ENCODE results near the gene RAPGEF4. TPM values are rescaled to one million over a fixed set of nuclear protein-coding genes. Genes with fewer than 3 reads are reported as not detected.

RAPGEF4 gene
- total RNA-seq, 1 experiment from 2014 or later = 0.59 TPM

DNA sequence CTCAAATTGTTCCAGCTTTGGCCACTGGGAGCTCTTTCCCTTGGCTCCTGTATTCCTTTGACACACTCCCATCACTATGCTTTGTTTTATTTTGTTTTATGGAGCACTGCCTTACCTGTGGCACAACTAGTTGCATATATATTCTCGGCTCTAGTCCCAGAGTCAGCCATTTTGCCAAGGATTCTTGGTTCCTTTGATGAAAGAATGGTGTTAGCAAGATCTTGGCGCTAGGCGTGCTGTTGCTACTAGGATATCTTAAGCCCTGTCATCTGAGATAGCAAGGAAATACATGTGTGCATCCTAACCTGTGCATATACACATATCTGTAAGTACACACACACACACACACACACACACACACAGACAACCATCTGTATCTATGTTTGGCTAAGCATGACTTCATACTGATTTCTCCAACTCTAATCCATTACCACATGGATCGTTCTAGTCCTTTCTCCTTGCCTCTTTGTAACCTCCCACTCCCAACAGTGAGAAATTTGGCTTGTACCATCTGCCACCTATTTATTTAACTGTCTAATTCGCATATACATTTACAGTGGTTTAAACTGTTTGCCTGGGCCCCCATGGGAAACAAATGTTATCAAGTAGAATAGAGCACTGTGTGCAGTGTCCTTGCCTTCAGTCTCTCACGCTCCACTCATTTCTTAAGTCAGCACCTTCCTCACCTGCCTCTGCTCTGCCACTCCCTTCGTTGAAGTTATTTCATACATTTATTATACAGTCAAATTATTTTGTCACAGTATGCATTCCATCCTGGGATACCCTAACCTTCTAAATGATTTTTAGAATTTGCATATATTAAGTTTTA is 202.5 kb downstream of the RAPGEF4 start:
- Histone ChIP-seq H3K9me2 (ENCODE audit: insufficient read depth) (no peaks in the 10 kb centered on the region), H3K79me2 (ENCODE audit: insufficient read depth, low read length) (no peaks in the 10 kb centered on the region), H3K9ac (ENCODE audit: low read length) (no peak overlapping the region), H2AFZ (ENCODE audit: low read depth, low read length, poor library complexity, severe bottlenecking) (no peak overlapping the region), H3K4me1 (ENCODE audit: control insufficient read depth in 1 of 2, insufficient read depth in 2 of 2, low read length in 2 of 2) (no peaks in the 10 kb centered on the region), H3K4me3 (replicated peaks in 1 of 2; ENCODE audit: low read depth in 1 of 2, low read length in 2 of 2) (no peak overlapping the region), H3K36me3 (ENCODE audit: control insufficient read depth in 1 of 2, insufficient read depth in 2 of 2, low read length in 2 of 2) (no peaks in the 10 kb centered on the region), H3K4me2 (ENCODE audit: low read length) (no peak overlapping the region), H3K27ac (ENCODE audit: low read depth, low read length) (no peak overlapping the region), H4K20me1 (ENCODE audit: insufficient read depth) (no peaks in the 10 kb centered on the region), H3K27me3 (ENCODE audit: insufficient read depth, low read length) (no peaks in the 10 kb centered on the region), H3K9me3 (ENCODE audit: control insufficient read depth in 1 of 2, insufficient read depth in 1 of 2, low read depth in 1 of 2, low read length in 2 of 2) (no peaks in the 10 kb centered on the region)
- RAD21 ChIA-PET (ENCODE audit: low non-redundant PET in 1 of 2, low total read pairs in 2 of 2, uncharacterized antibody in 2 of 2, unreplicated experiment in 2 of 2) = no interaction called here
- POLR2A ChIA-PET = no interaction called here
- BruUV-seq (replicated peaks) = no TSS peak
- intact Hi-C loops (cut with micrococcal nuclease) = no loop called here
- TF ChIP-seq CTCF (IDR thresholded peaks at IDR 0.05 in 2 of 3, conservative IDR thresholded peaks at IDR 0.05 in 1 of 3; ENCODE audit: borderline replicate concordance in 1 of 3, insufficient read depth in 1 of 3, low read depth in 2 of 3, low read length in 2 of 3) (0 out of 6 replicates have a peak, but pooled peaks of 2 of the 3 experiments have one; percentile 5 to 16), YY1 (IDR thresholded peaks at IDR 0.05; ENCODE audit: extremely low read depth, insufficient replicate concordance, low read depth, low read length) (no peak), EZH2 (IDR thresholded peaks at IDR 0.05) (no peak)
- CTCF ChIA-PET = no interaction called here
- no peak for ATAC-seq
- no peak for DNase-seq (ENCODE audit: low read depth, low spot score)

DNA sequence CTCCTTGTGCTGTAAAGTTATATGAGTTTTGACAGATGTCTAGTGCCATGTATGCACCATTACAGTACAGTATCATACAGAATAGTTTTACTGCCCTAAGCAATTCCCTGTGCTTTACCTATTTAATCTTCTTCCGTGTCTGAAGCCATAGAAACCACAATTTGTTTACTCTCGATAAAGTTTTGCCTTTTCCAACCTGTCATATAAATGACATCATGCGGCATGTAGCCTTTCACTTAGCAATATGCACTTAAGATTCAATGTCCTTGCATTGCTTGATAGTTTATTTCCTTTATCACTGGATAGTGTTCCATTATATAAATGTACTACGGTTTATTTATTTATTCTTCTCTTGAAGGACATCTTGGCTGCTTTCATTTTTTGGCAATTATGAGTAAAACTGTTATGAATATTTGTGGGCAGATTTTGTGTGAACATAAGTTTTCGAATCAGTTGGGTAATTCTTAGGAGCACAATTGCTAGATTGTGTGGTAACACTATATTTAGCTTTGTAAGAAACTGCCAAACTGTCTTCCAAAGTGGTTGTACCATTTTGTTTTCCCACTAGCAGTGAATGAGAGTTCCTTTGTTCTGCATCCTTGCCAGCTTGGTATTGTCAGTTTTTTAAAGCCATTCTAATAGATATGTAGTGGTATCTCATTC is 203.2 kb downstream of the RAPGEF4 start:
- no peaks in the 10 kb centered on the region for H3K36me3 ChIP-seq (ENCODE audit: control insufficient read depth in 1 of 2, insufficient read depth in 2 of 2, low read length in 2 of 2)
- DNase-seq (ENCODE audit: low read depth, low spot score) = no peak
- H4K20me1 ChIP-seq (ENCODE audit: insufficient read depth) = no peaks in the 10 kb centered on the region
- H2AFZ ChIP-seq (ENCODE audit: low read depth, low read length, poor library complexity, severe bottlenecking) = no peak overlapping the region
- CTCF ChIA-PET = no interaction called here
- H3K4me1 ChIP-seq (ENCODE audit: control insufficient read depth in 1 of 2, insufficient read depth in 2 of 2, low read length in 2 of 2) = no peaks in the 10 kb centered on the region
- no peaks in the 10 kb centered on the region for H3K9me3 ChIP-seq (ENCODE audit: control insufficient read depth in 1 of 2, insufficient read depth in 1 of 2, low read depth in 1 of 2, low read length in 2 of 2)
- ATAC-seq = no peak
- no peaks in the 10 kb centered on the region for H3K79me2 ChIP-seq (ENCODE audit: insufficient read depth, low read length)
- no TSS peak for BruUV-seq (replicated peaks)
- no peak overlapping the region for H3K4me2 ChIP-seq (ENCODE audit: low read length)
- no peaks in the 10 kb centered on the region for H3K9me2 ChIP-seq (ENCODE audit: insufficient read depth)
- no peak overlapping the region for H3K9ac ChIP-seq (ENCODE audit: low read length)
- intact Hi-C loops (cut with micrococcal nuclease) = no loop called here
- H3K27ac ChIP-seq (ENCODE audit: low read depth, low read length) = no peak overlapping the region
- RAD21 ChIA-PET (ENCODE audit: low non-redundant PET in 1 of 2, low total read pairs in 2 of 2, uncharacterized antibody in 2 of 2, unreplicated experiment in 2 of 2) = no interaction called here
- no peaks in the 10 kb centered on the region for H3K27me3 ChIP-seq (ENCODE audit: insufficient read depth, low read length)
- no peak overlapping the region for H3K4me3 ChIP-seq (replicated peaks in 1 of 2; ENCODE audit: low read depth in 1 of 2, low read length in 2 of 2)
- POLR2A ChIA-PET = no interaction called here
- TF ChIP-seq TCF7L2 (IDR thresholded peaks at IDR 0.05; ENCODE audit: borderline replicate concordance, extremely low read depth, insufficient read depth, insufficient read length) (no peak), MAX (IDR thresholded peaks at IDR 0.05) (no peak), ZBTB33 (IDR thresholded peaks at IDR 0.05; ENCODE audit: extremely low read depth, insufficient replicate concordance, low read length) (no peak), SIN3A (IDR thresholded peaks at IDR 0.05; ENCODE audit: low read depth) (no peak), CEBPB (IDR thresholded peaks at IDR 0.05; ENCODE audit: low read depth) (no peak), EZH2phosphoT487 (IDR thresholded peaks at IDR 0.05; ENCODE audit: borderline replicate concordance) (no peak), YY1 (IDR thresholded peaks at IDR 0.05; ENCODE audit: extremely low read depth, insufficient replicate concordance, low read depth, low read length) (no peak), FOSL1 (IDR thresholded peaks at IDR 0.05; ENCODE audit: low read depth) (no peak), CBX3 (IDR thresholded peaks at IDR 0.05; ENCODE audit: low read depth) (no peak), POLR2A (IDR thresholded peaks at IDR 0.05; ENCODE audit: borderline replicate concordance, extremely low read depth, insufficient read depth, insufficient read length) (no peak), SRF (IDR thresholded peaks at IDR 0.05; ENCODE audit: low read depth) (no peak), EZH2 (IDR thresholded peaks at IDR 0.05) (no peak)
- TF ChIP-seq, protein P1, sequence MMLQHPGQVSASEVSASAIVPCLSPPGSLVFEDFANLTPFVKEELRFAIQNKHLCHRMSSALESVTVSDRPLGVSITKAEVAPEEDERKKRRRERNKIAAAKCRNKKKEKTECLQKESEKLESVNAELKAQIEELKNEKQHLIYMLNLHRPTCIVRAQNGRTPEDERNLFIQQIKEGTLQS (IDR thresholded peaks at IDR 0.05) = no peak
